Activated naive CD8-positive, alpha-beta T cell treated with anti-CD3 and anti-CD28 coated beads for 36 hours (primary cell): ENCODE measurements around the gene TKTL1. TPM values are rescaled to one million over a fixed set of nuclear protein-coding genes. Genes with fewer than 3 reads are reported as not detected.

Experiments
- DNase-seq: peaks from one replicate; pipeline ENCODE4 v3.0.0; 2021
- H3K27ac Mint-ChIP-seq: one replicate; pipeline ENCODE4 v1.8.0; 2022; ENCODE audit warnings: mild to moderate bottlenecking, moderate library complexity, mixed read lengths
- H3K27me3 Mint-ChIP-seq: one replicate; pipeline ENCODE4 v1.8.0; 2022; ENCODE audit warnings: mild to moderate bottlenecking, mixed read lengths
- H3K36me3 Mint-ChIP-seq: one replicate; pipeline ENCODE4 v1.8.0; 2021; ENCODE audit warnings: mild to moderate bottlenecking, mixed read lengths
- H3K4me1 Mint-ChIP-seq: one replicate; pipeline ENCODE4 v1.8.0; 2021; ENCODE audit warnings: mixed read lengths
- H3K4me3 Mint-ChIP-seq: one replicate; pipeline ENCODE4 v1.8.0; 2022; ENCODE audit warnings: mild to moderate bottlenecking, moderate library complexity, mixed read lengths
- H3K9me3 Mint-ChIP-seq: one replicate; pipeline ENCODE4 v1.8.0; 2022; ENCODE audit warnings: mixed read lengths
- total RNA-seq, 2 experiments: library from RNA; stranded (reverse); gene quantifications; one replicate each; pipeline ENCODE4 v1.2.3, GENCODE V29; 2021

TKTL1 gene
- total RNA-seq, 2 experiments from 2014 or later = 0.72 to 1.1 TPM

DNA sequence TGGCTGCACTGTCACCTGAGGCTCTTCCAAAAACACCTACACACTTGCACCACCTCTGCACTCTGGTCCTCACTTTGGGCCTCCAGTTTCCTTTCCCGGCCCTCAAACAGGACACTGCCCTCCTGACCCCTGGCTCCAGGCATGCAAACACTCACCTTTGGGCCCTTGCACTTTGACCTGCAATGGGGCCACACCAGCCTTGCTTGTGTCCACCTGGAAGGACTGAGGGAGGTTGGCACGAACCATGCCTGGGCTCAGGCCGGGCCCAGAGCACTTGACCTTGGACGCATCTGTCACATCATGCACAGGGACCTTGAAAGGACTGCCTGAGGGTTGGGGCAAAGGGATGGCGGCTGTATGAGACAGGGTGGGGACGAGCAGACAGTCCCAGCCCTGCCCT lies 63.2 kb downstream of the TKTL1 start:
- Mint-ChIP-seq H3K9me3 (no peaks in the 10 kb centered on the region), H3K27me3 (no peaks in the 10 kb centered on the region), H3K4me3 (peak overlapping the region; percentile 48), H3K36me3 (peaks cover 13% of the 10 kb centered on the region), H3K4me1 (peaks cover 5% of the 10 kb centered on the region), H3K27ac (peak overlapping the region; percentile 58)
- no peak for DNase-seq

DNA sequence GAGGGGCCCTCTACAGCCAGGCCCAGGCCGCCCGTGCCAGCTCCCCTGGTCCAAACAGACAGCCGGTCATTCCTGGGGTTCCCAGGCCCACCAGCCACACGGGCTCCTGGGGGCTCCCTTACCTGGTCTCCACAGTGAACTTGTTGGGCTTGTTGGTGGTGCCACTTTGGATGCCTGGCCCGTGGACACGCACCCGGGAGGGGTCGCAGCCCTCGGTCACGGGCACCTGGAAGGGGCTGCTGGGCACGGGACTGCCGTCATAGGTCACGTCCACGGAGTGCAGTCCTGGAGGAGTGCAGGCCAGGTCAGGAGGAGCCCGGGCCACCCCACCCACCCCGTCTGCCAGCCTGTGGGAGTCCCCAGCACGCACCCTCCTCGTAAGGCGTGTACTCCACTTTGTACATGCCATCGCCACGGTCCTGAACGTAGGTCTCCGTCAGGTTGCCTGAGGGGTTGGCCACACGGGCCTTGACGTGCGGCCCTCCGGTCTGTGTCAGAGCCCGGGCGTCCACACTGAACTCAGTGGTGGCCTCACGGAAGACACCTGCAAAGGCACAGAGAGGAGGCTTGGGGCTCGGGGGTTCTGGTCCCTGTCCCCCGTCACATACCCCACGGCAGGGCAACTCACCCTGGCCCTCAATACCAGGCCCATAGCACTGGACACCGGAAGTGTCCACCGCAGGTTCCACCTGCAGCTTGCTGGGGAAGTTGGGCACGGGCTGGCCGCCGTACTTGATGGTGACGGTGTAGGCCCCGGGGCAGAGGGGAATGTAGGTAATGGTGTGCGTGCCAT lies 64.0 kb downstream of the TKTL1 start:
- H3K27ac Mint-ChIP-seq = no peak overlapping the region
- H3K9me3 Mint-ChIP-seq = no peaks in the 10 kb centered on the region
- H3K4me3 Mint-ChIP-seq = no peak overlapping the region
- no peaks in the 10 kb centered on the region for H3K27me3 Mint-ChIP-seq
- H3K36me3 Mint-ChIP-seq = peaks cover 11% of the 10 kb centered on the region
- H3K4me1 Mint-ChIP-seq = peaks cover 4% of the 10 kb centered on the region
- no peak for DNase-seq

DNA sequence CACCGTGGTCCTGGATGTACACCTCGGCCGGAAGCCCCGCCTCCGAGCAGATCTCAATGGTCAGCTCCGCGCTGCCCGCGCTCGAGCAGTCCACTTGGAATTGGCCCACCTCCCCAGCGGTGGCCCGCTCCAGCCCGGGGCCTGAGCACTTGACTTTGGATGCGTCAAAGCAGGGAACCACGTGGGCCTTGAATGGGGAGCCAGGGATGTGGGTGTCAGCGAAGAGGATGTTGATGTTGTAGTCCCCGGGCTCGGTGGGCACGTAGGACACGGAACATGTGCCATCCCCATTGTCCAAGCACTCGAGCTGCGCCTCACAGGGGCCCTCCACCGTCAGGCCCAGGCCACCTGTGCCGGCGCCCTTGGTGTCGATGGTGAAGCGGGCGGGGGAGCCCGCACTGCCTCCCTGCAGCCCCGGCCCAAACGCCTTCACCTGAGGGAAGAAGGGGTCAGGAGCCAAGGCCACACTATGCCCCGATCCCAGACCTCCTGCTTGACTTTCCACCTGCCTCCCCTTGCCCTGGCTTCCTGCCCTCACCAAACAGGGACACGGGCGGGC lies 64.6 kb downstream of the TKTL1 start:
- no peak for DNase-seq
- no peak overlapping the region for H3K27ac Mint-ChIP-seq
- no peaks in the 10 kb centered on the region for H3K27me3 Mint-ChIP-seq
- H3K9me3 Mint-ChIP-seq = no peaks in the 10 kb centered on the region
- peaks cover 4% of the 10 kb centered on the region for H3K4me1 Mint-ChIP-seq
- H3K36me3 Mint-ChIP-seq = peaks cover 11% of the 10 kb centered on the region
- no peak overlapping the region for H3K4me3 Mint-ChIP-seq

DNA sequence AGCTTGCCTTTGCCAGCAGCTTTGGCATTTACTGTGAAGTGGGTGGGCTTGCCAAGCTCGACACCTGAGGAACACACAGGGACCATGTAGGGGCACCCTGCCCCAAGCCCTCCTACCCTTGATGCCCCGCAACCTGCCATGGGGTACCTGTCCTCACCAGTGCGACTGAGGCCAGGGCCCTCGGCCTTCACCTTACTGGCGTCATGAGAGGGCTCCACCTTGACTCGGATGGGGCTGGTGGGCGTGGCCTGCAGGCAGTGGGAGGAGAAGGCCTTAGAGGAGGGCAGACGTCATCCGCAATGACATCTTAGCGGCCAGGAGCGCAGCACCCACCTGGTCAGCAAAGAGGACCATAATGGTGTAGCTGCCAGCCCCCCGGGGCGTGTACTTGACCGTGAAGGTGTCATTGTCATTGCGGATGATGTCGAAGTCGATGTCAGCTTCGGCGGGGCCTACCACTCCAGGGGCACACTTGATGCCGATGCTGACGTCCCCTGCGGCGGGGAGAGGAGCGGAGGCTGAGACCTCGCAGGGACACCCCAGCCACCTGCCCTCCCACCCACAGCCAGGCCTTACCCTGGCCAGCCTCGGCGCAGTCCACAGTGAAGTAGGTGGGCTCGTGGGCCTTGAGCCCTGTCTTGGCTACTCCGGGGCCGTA lies 66.6 kb downstream of the TKTL1 start:
- H3K36me3 Mint-ChIP-seq = peaks cover 13% of the 10 kb centered on the region
- no peaks in the 10 kb centered on the region for H3K27me3 Mint-ChIP-seq
- peaks cover 2% of the 10 kb centered on the region for H3K4me1 Mint-ChIP-seq
- no peak overlapping the region for H3K4me3 Mint-ChIP-seq
- H3K9me3 Mint-ChIP-seq = no peaks in the 10 kb centered on the region
- no peak for DNase-seq
- no peak overlapping the region for H3K27ac Mint-ChIP-seq

DNA sequence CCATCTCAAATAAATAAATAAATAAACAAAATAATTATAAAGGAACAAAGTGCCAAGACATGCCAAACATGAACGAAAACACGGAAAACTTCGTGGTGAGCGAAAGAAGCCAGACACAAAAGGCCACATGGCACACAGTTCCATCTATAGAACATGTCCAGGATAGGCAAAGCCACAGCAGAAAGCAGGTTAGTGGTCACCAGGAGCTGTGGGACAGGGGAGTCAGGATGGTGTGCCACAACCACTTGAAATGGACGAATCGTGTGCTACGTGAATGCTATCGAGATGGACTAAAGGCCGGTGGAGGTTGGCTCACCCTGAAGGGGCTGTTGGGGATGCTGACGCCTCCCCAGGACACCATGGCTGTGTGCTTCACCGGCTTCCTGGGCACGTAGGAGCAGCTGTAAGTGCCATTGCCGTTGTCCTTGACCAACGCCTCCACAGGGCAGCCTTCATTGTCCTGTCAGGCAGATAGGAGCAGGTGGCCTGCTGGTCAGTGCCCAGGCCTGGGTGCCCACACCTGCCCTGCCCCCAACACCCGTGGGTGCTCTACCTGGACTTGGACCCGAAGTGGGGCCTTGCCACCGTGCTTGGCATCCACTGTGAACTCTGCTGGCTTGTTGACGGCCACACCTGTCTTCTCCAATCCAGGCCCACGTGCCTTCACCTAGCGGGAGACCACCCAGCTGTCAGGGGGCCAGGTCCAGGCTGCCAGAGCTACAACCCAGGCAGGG lies 68.3 kb downstream of the TKTL1 start:
- no peak for DNase-seq
- Mint-ChIP-seq H3K9me3 (no peaks in the 10 kb centered on the region), H3K36me3 (peaks cover 15% of the 10 kb centered on the region), H3K27me3 (no peaks in the 10 kb centered on the region), H3K27ac (no peak overlapping the region), H3K4me1 (peaks cover 8% of the 10 kb centered on the region), H3K4me3 (no peak overlapping the region)

DNA sequence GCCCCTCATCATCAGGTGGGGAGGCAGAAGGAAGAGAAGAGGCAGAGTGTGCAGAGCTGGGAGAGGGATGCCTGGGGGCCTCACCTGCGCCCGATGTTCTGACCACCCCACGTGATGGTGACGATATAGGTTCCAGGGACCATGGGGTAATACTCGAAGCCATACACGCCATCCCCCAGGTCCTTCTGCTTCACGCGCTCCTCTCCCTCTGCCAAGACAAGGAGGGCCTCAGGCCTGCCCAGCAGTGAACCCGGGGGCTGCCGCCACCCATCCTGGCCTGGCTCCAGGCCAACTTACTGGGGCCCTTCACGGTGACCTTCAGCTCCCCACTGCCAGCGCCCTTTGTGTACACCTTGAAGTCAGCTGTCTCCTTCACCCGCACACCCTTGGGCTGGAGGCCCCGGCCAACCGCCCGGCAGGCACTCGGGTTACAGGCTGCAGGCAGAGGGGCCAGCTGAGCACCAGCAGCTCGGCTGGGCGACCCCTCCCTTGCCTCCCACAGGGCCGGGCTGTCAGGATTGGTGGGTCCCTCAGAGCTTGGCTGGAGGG lies 69.5 kb downstream of the TKTL1 start:
- H3K4me3 Mint-ChIP-seq = no peak overlapping the region
- DNase-seq = no peak
- H3K4me1 Mint-ChIP-seq = peaks cover 8% of the 10 kb centered on the region
- H3K9me3 Mint-ChIP-seq = no peaks in the 10 kb centered on the region
- no peaks in the 10 kb centered on the region for H3K27me3 Mint-ChIP-seq
- H3K27ac Mint-ChIP-seq = peak overlapping the region; percentile 45
- H3K36me3 Mint-ChIP-seq = peaks cover 22% of the 10 kb centered on the region

DNA sequence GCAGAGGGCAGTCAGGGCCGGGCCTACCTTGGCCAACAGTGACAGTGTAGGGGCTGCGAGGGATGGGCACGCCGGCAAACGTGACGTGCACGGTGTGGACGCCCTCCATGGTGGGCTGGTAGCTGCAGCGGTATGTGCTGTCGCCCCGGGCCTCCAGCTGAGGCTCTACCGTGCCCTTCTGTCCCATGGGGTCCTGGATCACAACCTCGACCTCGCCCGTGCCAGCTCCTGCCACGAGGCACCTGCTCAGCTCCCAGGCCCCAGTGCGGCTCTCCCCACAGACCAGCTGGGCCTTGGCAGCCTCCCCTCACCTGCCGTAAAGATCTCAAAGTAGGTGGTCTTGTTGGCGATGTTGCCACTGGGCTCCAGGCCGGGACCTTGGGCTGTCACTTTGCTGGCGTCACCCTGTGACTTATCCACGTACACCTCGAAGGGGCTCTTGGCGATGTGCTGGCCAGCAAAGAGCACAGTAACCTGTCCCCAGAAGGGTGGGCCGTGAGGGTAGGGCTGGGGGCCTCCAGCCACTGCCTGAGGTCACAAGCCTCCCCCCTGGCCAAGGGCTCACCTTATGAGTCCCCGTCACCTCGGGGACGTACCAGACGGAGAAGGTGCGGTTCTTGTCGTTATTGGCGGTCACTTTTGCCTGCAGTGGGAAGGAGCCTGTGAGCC lies 70.5 kb downstream of the TKTL1 start:
- Mint-ChIP-seq H3K4me3 (no peak overlapping the region), H3K36me3 (peaks cover 25% of the 10 kb centered on the region), H3K9me3 (no peaks in the 10 kb centered on the region), H3K4me1 (peaks cover 8% of the 10 kb centered on the region), H3K27me3 (no peaks in the 10 kb centered on the region), H3K27ac (no peak overlapping the region)
- no peak for DNase-seq

DNA sequence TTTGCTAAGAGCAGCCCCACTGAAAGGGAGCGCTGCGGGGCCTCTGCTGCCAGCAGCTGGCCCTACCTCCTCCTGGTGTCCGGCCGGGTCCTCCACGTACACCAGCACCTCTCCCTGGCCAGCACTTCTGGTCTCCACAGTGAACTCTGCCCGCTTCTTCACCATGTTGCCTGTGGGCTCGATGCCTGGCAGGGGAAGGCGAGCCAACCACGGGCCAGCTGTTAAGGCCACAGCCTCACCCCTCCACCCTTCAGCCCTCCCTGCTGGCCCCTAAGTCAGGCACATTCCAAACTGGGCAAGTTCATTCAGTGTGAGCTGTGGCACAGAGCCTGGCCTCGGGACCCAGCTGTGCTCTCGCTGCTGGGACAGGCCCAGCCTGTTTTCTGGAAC lies 71.1 kb downstream of the TKTL1 start:
- Mint-ChIP-seq H3K27ac (no peak overlapping the region), H3K4me1 (peaks cover 6% of the 10 kb centered on the region), H3K4me3 (no peak overlapping the region)

DNA sequence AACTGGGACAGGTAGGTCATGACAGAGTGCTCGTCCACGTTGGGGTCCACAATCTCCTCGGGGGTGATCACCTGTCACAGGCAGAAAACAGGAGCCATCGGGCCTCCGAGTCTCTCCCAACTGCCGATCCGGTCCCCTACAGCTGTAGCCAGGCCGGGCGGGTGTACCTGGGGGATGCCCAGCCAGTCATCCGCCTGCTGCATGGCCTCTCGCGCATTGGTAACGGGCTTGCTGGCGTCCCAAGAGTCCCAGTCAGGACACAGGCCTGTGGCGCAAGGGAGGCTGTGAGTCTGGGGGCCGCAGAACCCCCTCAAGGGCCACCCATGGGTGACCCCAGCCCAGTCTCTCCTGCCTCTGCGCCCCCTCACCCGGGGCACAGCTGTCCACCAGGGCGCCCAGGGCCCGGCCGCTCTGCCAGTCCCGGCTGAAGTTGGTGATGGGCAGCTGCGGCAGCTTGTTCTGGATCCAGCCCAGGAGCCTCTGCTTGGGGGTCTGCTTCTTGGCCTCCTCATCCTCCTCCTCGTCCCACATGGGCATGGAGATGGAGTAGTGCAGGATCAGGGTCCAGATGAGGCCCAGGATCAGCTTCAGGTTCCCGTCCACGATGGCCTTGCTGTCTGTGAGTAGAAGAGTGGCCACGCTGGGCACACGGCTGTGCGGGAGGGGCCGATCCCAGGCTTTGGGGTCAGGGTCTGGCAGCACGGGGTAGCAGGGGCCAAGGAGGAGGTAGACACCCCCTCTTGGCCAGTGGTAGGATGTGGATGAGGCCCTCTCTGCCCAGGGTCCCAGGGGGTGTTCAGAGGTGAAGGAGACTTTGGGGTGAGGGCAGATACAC lies 72.1 kb downstream of the TKTL1 start:
- Mint-ChIP-seq H3K4me3 (peak overlapping the region; percentile 93), H3K27ac (peak overlapping the region; percentile 91), H3K4me1 (peaks cover 11% of the 10 kb centered on the region), H3K36me3 (peaks cover 24% of the 10 kb centered on the region), H3K9me3 (no peaks in the 10 kb centered on the region), H3K27me3 (no peaks in the 10 kb centered on the region)
- no peak for DNase-seq

More for the DNA sequence above, 71.1 kb downstream of the TKTL1 start:
- DNase-seq = no peak
- H3K27me3 Mint-ChIP-seq = no peaks in the 10 kb centered on the region
- no peaks in the 10 kb centered on the region for H3K9me3 Mint-ChIP-seq
- H3K36me3 Mint-ChIP-seq = peaks cover 25% of the 10 kb centered on the region

DNA sequence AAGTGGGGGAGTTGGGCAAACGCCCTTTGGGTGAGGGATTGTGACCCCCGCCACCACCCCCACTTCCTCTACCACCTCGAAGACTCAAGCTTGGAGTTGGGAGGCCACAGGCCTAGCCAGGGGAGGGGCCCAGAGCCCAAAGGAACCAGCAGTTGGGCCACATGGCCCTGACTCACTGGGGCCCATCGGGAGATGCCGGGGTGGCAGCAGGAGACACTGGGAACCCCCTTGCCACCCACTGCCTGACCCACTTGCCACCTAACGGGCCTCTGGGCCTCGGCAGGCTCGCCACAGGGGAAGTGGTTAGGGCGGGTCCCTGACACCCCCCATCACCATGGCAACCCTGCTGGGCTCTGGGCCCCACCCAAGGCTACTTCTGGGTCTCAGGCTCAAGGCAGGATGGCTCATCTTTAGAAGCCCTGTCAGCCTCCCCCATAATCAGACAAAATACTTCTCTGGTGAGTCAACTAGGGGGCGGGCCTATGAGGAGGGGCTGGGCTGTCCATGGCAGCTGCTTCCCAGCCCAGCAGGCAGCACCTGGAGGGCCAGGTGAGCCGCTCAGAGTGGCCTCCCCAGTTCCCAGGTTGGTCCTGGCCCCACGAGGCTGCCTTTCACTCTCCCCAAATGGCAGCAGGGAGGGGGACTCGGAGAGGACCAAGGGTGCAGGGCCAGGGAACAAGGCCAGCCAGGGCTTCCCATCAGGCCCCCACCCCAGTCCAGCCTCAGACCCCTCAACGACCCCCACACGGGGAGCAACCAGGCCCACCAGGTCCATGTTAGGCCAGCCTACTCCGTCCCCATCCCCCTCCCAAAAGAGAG lies 73.2 kb downstream of the TKTL1 start:
- peak; percentile 91 for DNase-seq
- Mint-ChIP-seq H3K4me1 (peaks cover 13% of the 10 kb centered on the region), H3K4me3 (peak overlapping the region; percentile 93), H3K27me3 (no peaks in the 10 kb centered on the region), H3K27ac (peak overlapping the region; percentile 91), H3K36me3 (peaks cover 20% of the 10 kb centered on the region), H3K9me3 (no peaks in the 10 kb centered on the region)

DNA sequence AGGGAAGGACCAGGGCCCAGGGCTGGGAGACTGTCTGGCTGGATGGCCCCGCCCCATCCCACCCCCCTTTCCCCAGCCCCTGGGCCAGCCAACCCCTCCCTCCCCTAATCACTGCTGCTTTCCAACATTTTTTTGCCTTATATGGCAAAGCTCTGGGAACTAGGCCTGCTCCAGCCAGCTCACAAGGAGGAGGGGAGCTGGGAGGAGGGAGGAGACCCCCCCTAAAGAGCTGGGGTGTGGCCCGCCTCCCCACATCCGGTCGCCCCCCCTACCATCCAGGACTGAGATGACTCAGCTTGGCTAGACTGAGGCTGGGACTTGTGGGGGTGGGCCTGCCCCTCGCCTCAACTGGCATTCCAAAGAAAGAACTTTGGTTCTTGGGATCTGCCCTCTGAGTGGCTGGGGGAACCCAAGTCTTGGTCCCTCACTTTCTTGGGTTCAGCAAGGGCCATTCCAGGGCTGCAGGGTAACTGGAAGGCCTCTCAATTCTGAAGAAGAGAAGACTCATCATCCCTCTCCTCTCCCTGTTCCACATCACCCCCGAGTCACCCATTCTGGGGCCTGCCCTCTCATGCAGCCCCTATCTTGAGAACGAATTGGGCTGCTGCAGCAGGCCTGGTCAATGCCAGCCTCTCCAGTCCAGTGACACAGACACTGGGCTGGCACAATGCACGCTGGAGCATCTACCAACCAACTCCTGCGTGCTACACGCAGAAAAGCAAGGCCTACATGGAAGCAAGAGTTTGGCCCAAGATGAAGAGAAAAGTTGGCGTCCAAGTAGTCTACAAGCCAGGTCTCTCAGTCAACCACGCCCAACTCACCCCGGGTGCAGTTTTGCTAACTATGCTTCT lies 74.1 kb downstream of the TKTL1 start:
- Mint-ChIP-seq H3K36me3 (peaks cover 20% of the 10 kb centered on the region), H3K27ac (peak overlapping the region; percentile 90), H3K9me3 (no peaks in the 10 kb centered on the region), H3K27me3 (no peaks in the 10 kb centered on the region), H3K4me1 (peaks cover 13% of the 10 kb centered on the region), H3K4me3 (peak overlapping the region; percentile 93)
- peak; percentile 74 for DNase-seq

DNA sequence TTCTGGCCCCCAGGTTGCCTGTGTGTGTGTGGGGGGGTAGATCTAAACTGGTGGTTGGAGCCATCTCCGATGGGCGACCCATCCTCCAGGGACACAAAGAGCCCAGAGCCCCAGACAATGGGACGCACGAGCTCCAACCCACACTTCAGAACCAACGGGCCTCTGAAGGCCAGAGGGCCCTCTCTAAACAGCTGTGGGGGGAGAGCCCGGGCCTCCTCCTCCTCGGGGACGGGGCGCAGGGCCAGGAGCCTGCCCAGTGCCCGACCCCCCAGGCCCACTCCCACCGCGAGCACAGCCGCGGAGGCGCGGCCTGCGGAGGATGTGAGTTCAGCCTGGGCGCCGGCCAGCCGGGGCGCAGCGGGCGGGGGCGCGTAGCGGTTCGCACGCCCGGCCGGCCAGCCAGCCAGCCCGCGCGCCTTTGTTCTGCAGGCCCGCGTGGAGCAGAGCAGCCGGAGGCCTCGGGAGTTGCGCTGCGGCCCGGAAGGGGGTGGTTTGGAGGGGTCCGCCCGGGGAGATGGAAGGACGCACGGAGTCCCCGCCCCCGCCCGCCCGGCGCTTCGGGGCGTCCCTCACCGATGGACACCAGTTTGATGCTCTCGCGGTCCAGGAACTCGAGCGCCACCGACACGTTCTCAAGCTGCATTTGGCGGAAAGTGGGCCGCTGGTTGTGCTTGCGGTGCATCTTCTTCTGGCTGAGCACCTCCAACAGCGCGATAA lies 74.9 kb downstream of the TKTL1 start:
- Mint-ChIP-seq H3K27ac (peak overlapping the region; percentile 90), H3K27me3 (no peaks in the 10 kb centered on the region), H3K36me3 (peaks cover 20% of the 10 kb centered on the region), H3K4me3 (peak overlapping the region; percentile 93), H3K9me3 (no peaks in the 10 kb centered on the region), H3K4me1 (peaks cover 13% of the 10 kb centered on the region)
- peak; percentile 19 for DNase-seq
